ENCODE results near the gene MVB12B. TPM values are rescaled to one million over a fixed set of nuclear protein-coding genes. Genes with fewer than 3 reads are reported as not detected.

Gene MVB12B
- total and polyA plus RNA-seq, 2 of the 4 experiments (the other 2 are of a cell fraction): 2.0 to 4.0 TPM

DNA sequence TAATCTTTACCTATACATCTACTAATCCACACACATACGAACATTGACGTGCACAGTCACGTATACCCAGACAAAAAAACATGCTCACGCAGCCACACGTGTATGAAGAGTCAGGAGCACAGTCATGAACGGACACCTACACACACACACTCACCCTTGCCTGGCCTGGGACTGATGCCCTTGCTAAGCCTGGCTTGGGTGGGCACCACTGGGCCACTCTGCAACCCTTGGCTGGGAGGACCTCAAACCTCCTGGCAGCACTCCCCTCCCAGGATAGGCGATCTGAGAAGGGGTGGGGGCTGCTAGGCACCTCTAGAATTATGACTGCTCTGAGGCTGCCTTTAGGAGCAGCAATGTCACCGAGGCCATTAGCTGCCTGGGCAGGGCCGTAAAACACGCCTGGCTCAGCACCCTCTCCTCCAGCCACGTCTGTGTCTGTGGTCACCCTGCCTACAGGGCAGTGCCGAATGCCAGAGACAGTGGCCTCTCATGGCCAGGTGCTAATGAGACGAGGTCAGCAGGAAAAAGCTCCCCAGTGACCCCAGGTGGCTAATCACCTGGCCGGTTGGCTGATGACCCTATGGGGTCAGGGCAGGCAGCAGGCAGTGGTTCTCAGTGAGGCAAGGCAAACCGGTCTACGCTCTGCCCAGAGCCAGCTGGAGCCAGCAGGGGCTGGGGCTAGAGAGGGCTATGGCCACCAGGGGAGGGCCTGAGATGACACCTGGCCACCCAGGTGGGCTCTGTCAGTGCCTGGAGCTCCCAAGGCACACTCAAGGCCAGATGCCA lies 33.7 kb upstream of the MVB12B start:
- H3K27me3 ChIP-seq (ENCODE audit: control insufficient read depth, insufficient read depth, low read length): peaks cover 38% of the 10 kb centered on the region
- TF ChIP-seq BHLHE40 (IDR thresholded peaks at IDR 0.05; ENCODE audit: low read depth, low read length): no peak
- H3K4me2 ChIP-seq (ENCODE audit: low read depth, low read length): no peak overlapping the region
- no peak overlapping the region for H2BK5ac ChIP-seq (ENCODE audit: low read depth, low read length, poor library complexity, severe bottlenecking)
- H2BK120ac ChIP-seq (ENCODE audit: low read depth, low read length): no peak overlapping the region
- H3K4me1 ChIP-seq (ENCODE audit: control insufficient read depth, insufficient read depth, low read length): no peaks in the 10 kb centered on the region
- H3K79me1 ChIP-seq (ENCODE audit: low read depth in 1 of 2, low read length in 2 of 2): no peaks in the 10 kb centered on the region
- H3K9me3 ChIP-seq (ENCODE audit: control insufficient read depth, insufficient read depth, low read length): no peaks in the 10 kb centered on the region
- H2AK9ac ChIP-seq (replicated peaks; ENCODE audit: low read depth, low read length, poor library complexity): no peak overlapping the region
- CTCF ChIA-PET: no interaction called here
- H2AFZ ChIP-seq (replicated peaks; ENCODE audit: low read length, poor library complexity): no peak overlapping the region
- H4K5ac ChIP-seq (ENCODE audit: low read depth, low read length): no peak overlapping the region
- H3K36me3 ChIP-seq (ENCODE audit: control insufficient read depth, insufficient read depth, low read length): no peaks in the 10 kb centered on the region
- no peaks in the 10 kb centered on the region for H4K20me1 ChIP-seq (ENCODE audit: insufficient read depth, low read length)
- H3K9ac ChIP-seq (ENCODE audit: low read depth, low read length): no peak overlapping the region
- no peak overlapping the region for H3K27ac ChIP-seq (ENCODE audit: insufficient read depth, low read length)
- dilution Hi-C loops (cut with HindIII; ENCODE audit: low sequenced_read_pairs, unreplicated experiment) (no loop called here), intact Hi-C loops (cut with micrococcal nuclease) (no loop called here), in situ Hi-C loops (cut with MboI; ENCODE audit: low sequenced_read_pairs) (no loop called here)
- BruUV-seq (replicated peaks): no TSS peak
- WGBS, 2 experiments (ENCODE audit: extremely low coverage in 2 of 2, insufficient read length in 1 of 2): 89% methylated on average over 7 of the region's 16 CpGs; no CpG with 5 or more reads in 1 of the 2 experiments
- H3K9me1 ChIP-seq (ENCODE audit: insufficient read depth, low read length): 0 out of 2 replicates have a peak, but pooled peaks cover 2% of the 10 kb centered on the region
- no peak overlapping the region for H3K4ac ChIP-seq (ENCODE audit: low read depth, low read length)
- no peak overlapping the region for H3K14ac ChIP-seq (replicated peaks; ENCODE audit: low read depth, low read length)
- POLR2A ChIA-PET (ENCODE audit: unreplicated experiment): no interaction called here
- no peak overlapping the region for H3K4me3 ChIP-seq (ENCODE audit: insufficient read depth, low read depth, low read length)
- no peak overlapping the region for H4K8ac ChIP-seq (ENCODE audit: low read depth in 2 of 2, low read length in 2 of 2)
- H2BK20ac ChIP-seq (ENCODE audit: low read depth, low read length): no peak overlapping the region
- no peak overlapping the region for H3K56ac ChIP-seq (ENCODE audit: extremely low read depth, insufficient read depth, low read length)
- no peak for ATAC-seq (ENCODE audit: low read depth)
- no peak for DNase-seq
- H3K18ac ChIP-seq (ENCODE audit: low read depth, low read length): no peak overlapping the region
- H4K91ac ChIP-seq (ENCODE audit: insufficient read depth, low read depth, low read length): no peak overlapping the region
- no peak overlapping the region for H3K23ac ChIP-seq (ENCODE audit: low read depth, low read length)
- H2AK5ac ChIP-seq (ENCODE audit: low read depth, low read length): no peak overlapping the region
- no peak overlapping the region for H2BK15ac ChIP-seq (ENCODE audit: low read depth, low read length)
